GM19395 (cell line): Measurements from ENCODE around the gene CTNNBL1.
"Not testable (repeated sequence)": the region's sequence is repeated elsewhere in the genome, so short reads cannot be mapped to it uniquely, and the experiment has no call there.

Experiments used
- ATAC-seq: cut with Tn5 transposase; IDR thresholded peaks from one replicate; pipeline ENCODE4 v1.9.1; 2021; ENCODE audit warnings: mild to moderate bottlenecking, moderate library complexity; ENCODE audit not compliant: unreplicated experiment

CTNNBL1 gene

DNA sequence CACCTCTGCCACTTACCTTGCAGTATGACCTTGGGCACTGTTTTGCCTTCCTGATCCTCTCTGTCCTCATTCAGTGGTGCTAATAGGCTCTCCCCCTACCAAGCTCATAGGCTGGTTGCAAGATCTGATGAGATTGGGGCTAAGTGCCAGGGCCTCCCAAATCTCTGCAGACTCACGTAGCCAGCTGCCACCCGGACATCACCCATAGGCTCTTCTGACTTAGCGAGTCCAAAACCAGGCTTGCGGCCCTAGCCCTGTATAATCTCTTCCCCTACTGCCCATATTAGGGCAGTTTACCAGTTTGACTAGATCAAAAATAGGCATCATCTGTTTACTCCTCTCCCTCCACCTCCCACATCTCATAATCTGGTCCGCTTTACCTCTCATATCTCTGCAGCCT lies 154.9 kb downstream of the CTNNBL1 start:
- no peak for ATAC-seq

DNA sequence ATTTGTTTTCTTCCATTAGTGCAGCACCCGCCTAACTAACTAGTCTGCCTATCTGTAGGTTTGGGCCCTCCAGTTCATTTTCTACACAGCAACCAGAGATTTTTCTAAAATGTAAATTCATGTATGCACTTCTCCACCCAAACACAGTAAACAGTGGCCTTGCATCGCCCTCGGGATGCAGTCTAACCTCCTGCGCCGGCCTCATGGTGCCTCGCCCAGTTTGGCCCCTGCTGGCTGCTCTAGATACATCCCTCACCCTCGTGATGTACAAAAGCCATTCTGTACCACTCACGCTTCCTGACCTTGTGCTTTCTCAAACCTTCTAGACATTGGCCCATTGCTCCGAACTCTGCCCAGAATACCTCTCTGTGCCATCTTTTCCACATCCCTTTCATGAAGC lies 155.3 kb downstream of the CTNNBL1 start:
- ATAC-seq = no peak

DNA sequence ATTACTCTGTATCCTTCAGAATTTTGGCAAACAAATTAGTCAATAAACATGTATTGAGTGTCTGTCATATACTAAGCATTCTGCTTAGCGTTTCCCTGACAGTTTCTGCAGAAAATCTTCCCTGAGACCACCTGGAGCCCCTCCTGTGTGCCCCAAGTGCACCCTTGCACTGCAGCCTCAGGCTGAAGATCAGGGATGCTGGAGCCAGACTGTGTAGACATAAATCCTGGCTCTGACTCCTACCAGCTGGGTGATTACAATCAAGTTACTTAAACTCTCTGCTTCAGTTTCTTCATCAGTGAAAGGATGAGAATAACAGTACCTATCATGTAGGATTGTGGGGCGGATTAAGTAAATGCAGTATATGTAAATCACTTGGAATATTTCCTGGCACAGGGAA lies 155.7 kb downstream of the CTNNBL1 start:
- no peak for ATAC-seq

DNA sequence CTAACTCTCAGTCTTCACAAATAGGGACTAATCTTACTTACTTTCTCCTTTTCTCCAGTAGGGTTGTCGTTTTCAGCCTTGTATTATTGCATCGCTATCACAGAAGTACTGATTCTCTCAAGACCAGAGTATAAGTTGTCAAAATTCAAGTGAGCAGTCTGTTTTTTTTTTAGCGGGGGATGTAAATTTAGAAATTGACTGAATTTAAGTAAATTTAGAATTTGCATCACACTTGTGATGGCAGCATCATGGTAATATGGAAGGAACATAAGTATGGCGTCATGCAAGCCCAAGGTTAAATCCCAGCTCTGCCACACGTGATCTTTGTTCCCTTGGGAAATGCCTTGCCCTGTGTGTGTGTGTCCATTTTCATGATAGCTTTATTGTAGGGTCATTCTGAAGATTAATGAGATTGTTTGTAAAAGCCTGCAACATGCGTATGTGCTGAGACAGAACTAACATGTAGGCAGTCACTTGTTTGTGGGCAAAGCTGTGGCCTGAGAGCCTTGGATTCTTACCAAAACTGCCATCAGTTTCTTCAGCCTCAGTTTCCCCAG lies 156.3 kb downstream of the CTNNBL1 start:
- no peak for ATAC-seq

DNA sequence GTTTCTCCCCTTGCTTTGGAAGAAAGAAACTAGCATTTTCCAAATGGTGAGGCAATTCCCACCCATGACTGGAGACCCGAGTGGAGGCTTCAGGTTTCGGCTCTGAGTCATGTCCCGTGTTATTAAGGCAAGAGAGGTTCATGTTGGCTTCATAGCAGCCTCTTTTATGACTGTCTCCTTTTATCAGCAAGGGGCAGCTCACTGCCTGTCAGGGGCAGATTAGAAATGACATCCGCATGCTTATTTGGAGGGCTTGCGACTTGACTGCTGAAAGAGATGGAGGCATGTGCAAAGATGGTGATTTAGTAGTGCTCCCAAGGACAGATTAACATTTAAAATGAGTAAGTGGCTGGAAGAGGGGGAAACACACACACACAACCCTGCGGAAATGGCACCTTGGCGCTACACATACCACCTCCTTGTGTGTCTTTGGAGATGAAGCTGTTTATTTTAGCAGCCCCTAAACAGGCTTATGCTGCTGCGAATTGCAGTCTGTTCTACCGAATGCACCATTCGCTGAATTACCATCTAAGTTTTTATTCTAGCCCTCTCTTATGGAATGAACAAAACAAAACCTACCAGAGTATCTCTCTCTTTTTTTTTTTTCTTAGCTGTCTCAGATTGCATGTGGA lies 157.0 kb downstream of the CTNNBL1 start:
- ATAC-seq = no peak

DNA sequence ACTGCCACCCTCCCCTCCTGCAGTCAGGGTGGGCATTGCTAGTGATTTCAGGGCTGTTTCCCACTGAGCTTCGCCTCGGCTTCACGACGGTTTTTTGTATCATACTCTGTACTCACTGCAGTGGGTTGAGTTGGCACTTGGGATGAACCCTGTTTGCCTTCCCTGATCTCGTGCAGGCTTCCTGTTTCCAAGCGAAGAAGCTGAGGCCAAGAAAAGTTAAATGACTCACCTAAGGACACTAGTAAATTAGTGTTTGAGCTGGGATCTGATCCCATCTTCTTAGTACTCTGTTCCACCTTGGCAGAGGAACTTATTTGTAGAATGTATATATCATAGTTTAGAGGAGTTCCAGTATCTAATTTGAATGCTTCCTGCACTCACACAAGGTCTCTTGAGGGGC lies 158.8 kb downstream of the CTNNBL1 start:
- ATAC-seq = no peak

DNA sequence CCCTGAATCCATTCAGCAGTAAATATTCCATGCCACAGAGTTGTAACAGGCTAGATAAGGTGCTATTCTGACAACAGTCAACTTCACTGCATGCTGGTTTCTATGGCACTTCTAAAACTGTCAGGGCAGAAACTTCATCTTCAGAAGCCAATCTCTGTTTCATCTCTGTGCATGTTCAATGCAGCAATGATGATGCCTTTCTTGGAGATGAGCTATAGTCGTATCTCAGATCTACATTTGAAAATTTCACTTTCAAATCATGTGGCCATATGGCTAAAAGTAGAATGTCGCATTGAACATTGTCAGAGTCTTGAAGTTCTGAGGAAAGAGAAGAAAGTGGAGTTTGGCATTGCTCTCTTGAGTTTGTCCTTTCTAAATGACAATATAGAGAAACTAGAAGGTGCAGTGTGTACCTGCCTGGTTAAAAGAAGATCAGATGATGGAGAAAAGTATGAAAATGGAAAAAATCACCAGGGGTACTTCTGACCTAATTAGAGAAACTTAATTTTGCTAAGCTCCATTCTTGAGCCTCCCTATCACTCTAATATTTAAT lies 160.1 kb downstream of the CTNNBL1 start:
- ATAC-seq = peak; percentile 88

DNA sequence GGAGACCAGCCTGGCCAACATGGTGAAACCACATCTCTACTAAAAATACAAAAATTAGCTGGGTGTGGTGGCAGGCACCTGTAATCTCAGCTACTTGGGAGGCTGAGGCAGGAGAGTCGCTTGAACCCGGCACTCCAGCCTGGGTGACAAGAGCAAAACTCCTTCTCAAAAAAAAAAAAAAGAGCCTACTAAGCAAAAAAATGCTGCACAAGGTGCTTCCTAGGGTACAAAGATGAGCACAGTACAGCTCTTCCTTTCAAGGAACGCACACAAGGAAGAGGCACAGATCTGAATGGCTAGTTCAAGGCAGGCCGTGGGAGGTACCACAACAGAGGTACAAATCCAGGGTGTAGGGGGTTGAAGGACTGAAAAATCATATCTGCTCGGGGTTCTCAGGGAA lies 162.2 kb downstream of the CTNNBL1 start:
- not testable (repeated sequence) for ATAC-seq

DNA sequence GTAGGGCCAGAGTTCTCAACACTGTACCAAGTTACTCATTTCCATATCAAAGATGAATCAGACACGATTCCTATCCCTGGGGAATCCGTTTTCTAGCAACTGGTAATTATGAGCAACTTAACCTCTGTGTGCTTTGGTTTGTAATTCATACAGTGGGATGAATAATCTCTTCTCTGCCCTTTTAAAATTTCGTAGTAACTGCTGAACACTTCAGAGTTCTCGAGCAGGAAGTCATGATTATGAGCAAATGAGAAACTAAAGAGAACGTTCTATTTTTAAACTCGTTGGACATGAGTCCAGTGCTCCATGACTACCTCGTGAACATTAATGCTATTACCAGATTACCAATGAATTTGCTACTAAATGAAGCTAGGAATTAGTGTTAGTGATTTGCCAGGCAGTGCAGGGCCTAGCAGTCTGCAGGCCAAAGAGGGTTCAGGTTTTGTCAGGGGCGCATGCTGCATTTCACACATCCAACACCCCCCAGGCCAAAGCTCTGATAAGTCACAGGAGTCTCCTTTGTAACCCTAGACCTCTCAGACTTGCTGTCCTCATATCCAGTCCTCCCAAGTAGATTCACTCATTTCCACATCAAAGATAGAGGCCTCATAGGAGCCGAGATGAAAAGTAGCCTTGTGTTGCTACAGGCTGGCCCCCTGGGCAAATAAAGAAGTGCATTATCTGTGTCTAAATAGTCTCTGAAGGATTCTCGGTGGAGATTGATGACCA lies 163.3 kb downstream of the CTNNBL1 start:
- no peak for ATAC-seq

DNA sequence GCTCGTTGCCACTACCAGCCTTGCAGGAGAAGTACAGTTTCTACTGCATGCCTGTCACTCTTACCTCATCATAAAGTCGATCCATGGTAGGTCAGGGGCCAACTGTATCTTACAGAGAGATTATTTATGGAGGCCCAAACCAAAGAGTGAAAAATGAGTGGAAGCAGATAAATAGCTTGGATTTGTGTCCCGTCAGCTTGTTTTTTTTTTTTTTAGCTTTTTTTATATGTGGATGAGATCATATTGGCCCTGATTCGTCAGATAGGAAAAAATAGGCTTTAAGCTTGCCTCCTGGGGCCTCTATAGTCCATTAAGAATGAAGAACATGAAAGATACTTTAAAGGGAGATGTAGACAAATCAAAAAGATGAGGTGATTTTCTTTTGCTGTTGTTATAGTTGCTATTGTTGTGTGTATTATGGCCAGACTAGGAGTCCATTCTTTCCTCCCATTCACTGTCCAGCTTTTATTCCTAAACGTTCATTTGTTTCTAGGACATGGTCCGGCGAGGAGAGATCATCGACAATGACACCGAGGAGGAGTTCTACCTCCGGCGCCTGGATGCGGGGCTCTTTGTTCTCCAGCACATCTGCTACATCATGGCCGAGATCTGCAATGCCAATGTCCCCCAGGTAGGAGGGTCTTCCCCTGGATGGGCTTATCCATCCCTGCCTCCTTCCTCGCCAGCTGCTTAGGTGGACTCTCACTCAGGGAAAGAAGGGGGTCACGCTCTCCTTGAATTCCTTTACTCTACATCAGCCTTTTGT lies 165.8 kb downstream of the CTNNBL1 start:
- no peak for ATAC-seq

DNA sequence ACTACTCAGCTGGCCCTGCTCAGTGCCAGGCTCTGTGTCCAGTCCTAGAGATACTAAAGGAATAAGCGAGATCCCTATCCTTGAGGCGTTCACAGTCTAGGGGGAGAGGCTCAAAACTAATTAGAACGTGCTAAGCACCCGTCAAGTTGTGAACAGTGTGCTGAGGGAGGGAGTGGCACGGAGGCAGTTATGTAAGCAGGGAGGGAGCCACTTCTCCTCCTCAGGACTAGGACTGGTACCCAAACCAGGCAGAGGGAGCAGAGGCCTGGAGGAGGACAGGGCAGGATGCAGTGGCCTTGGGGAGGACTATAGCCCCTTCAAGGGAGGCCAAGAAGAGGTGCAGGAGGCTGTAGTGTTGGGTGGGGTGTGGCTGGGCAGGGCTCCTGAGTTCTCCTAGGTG lies 169.5 kb downstream of the CTNNBL1 start:
- ATAC-seq = no peak

DNA sequence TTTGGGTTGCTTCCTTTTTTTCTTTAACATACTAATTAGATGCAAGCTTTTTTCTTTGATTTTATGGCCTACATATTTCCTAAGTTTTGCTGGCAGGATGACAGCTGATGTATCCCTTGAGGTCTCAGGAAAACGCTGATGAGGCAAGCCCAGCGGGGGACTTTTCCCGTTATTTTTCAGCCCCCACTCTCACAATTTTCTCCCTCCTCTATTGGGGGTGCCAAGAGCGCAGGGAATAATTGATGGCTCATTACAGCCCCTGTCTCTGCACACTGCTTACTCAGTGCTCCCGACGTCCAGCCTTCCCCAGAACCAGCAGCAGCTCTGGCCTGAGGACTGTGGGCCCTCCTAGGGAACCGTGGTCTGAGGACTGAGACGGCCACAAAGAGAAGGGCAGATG lies 170.5 kb downstream of the CTNNBL1 start:
- ATAC-seq = no peak

DNA sequence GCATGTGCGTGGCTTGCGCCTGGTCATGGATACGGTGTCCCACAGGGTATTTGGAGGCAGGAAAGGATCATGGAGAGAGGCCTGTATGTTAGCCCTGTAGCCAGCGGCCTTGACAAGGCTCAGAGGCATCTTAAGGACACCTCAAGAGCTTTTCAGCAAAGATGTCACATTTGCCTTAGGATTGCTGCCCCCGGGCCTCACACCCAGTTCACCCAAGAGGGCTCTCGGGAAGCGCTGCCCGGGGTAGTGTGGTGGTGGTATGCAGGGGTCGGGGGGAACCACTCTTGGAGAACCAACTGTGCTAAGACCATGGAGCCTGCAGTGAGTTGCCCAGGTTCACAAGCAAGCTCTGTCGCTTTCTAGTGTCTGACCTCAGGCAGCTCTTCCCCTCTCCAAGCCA lies 172.2 kb downstream of the CTNNBL1 start:
- ATAC-seq = no peak

DNA sequence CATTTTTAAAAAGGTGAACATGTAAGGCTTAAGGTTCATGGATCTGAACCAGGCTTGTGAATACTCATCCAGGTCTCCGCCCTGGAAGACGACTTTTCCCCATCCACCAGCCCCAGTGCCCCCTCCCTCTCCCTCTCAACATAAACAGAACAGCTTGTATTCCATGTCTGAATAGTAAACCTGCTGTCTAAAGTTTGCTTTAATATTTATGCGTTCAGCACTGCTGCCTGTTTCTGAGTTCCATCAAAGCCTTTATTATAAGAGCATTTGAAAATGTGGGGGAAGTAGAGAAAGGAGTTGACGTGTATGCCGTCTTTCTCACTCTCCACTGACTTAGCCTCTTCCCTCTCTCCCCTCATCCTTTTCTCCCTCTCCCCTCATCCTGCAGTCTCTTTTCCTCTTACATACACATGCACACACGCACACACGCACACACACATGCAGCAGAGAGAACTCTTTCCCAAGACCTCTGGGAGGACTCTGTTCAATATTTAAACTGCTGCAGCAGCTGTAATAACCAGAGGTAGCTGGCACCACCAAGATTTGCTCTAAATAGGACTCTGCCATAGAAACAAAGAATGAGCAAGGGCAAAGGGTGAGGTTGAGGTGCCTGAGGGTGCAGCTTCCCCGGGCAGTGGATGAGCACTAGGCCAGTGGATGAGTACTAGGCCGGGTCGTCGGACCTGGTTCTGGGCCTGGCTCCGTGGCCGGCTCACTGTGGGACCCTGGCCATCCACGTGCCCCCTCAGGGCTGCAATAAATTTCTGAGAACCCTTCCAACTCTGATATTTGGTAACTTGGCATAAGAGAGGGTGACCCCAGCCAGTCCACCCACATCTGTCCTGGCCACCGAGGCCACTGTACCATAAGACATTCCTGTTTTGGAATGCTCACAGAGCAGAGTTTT lies 173.7 kb downstream of the CTNNBL1 start:
- ATAC-seq = no peak

DNA sequence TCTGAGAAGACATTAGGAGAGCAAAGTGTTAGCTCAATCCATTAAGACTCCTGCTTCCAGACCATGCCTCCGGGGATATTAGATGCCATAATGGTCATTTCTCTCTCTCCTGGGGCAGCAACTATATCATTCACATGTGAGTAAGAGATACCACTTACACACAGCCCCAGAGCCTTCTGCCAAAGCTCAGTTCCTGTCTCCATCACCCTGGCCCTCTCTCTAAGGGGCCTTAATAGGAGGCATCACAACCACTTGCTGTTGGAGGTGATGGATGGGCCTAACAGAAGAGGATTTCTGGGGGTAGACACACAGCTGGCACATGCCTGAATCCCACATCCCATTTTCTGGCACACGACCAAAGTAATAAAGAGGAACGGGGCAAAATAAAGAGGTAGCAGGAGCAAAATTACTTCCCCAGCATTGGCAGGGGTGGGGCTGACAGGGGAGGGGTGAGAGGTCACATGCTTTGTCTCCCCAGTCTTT lies 175.1 kb downstream of the CTNNBL1 start:
- no peak for ATAC-seq

DNA sequence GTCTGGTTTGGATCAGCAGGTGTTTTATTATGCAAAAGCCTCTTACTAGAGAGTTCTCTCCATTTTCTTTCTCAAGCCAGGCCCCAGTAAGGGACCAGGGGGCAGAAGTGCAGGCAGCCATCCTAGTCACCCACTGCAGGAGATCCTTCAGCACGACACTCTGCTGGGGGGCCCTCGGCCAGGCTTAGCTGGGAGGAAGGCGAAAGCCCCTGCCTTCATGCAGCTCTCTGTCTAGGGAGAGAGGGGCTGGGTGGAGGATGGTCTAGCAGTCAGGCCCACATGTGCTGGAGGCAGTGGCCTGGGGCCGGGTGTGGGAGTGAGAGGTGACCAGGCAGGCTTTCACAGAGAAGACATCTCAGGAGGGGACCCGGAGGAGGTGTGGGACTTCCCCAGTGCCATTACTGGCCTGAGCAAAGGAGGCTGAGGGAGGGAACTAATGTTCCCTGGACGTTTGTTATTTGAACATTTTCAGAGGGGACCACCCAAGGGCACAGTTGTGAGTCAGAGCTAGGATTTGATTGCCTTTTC lies 175.6 kb downstream of the CTNNBL1 start:
- ATAC-seq = no peak

DNA sequence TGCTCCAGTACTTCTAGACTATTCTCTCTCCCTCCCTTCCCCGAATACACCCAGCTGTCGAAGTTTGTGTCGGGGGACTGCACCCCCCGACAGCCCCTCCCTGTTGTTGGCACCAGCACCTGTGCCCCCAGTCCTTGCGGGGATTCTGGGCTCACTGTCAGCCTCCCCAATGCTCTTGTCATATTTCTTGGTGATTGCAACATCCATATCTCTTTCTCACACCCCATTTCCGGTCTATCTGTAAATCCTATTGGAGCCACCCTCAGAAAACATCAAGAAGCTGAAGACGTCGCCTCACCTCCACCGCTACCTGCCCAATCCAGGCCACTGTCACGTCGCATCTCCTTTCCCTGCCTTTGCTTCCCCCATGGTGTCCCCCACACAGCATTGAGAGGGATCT lies 176.5 kb downstream of the CTNNBL1 start:
- no peak for ATAC-seq

DNA sequence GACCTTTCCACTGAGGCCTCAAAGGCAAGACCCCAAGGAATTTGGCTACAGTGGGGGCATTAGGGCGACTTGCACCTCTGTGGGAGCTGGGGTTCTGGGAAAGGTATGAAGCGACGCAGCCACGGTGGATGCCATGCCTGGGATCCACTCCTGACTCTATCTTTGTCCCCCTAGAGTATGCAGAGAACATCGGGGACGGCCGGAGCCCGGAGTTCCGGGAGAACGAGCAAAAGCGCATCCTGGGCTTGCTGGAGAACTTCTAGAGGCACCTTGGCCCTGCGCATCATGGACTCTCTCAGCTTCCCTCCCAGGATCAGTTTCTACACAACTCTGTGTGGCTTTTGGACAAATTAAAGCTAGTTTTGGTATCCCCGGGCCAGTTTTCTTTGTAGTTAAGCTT lies 177.9 kb downstream of the CTNNBL1 start:
- ATAC-seq = no peak

DNA sequence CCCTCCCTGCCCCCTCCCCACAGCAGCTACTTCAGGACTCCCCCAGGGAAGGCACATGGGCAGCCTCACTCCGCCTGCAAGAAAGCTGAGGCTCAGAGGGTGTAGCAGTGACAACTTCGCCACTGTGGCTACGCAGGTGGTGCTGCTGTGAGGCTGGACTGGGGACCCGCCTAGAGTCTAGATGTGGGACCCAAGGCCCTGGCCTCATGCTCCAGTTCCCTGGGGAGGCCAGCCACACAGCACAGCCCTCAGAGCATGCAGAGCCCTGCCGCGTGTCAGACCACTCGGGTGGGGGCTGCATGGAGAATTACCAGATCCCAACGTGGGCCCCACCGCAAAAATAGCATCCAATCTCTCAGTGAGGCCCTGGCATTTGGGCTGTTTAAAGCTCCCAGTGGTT lies 178.3 kb downstream of the CTNNBL1 start:
- ATAC-seq = no peak

DNA sequence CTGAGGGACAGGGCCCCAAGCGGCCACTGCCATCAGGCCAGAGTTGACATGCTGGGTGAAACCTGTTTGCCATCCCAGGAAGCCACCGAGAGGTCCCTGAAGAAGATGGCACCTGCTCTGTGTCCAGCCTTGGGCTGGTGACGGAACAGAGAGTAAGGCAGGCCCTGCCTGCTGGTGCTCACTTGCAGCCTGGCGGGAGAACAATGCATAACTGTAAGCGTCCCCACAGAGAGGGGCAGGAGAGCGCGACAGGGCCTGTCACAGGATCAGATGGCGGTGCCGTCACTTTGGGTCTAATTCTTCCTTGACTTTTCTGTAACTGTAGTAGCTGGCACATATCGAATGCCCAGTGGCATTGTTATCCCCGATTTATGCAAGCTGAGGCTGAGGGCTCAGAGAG lies 180.1 kb downstream of the CTNNBL1 start:
- ATAC-seq = no peak
